Activated naive CD4-positive, alpha-beta T cell treated with anti-CD3 and anti-CD28 coated beads for 36 hours (primary cell): ENCODE results near the gene CACNA1F. TPM values are rescaled to one million over a fixed set of nuclear protein-coding genes. Genes with fewer than 3 reads are reported as not detected.

Experiments used
- total RNA-seq, 2 experiments: library from RNA; stranded (reverse); gene quantifications; one replicate each; pipeline ENCODE4 v1.2.3, GENCODE V29; 2021

The CACNA1F gene
- total RNA-seq, 2 experiments from 2014 or later = 0.62 to 1.0 TPM

Other genes with a start within 250 kb of the CACNA1F start
- gene GRIPAP1, start 231.1 kb downstream of the CACNA1F start, total RNA-seq = 10 to 100 TPM; 64.8 to 73.1 TPM
- gene TFE3, start 190.0 kb downstream of the CACNA1F start, total RNA-seq = 10 to 100 TPM; 34.7 to 35.5 TPM
- 1 to 10 TPM; 2.1 to 2.2 TPM for gene CCDC120, start 174.3 kb downstream of the CACNA1F start, total RNA-seq
- gene PRAF2, start 159.3 kb downstream of the CACNA1F start, total RNA-seq = 10 to 100 TPM; 14.5 to 14.8 TPM
- 10 to 100 TPM; 17.9 to 22.5 TPM for gene WDR45, start 153.5 kb downstream of the CACNA1F start, total RNA-seq
- gene GPKOW, start 109.6 kb downstream of the CACNA1F start, total RNA-seq = 10 to 100 TPM; 18.6 to 19.9 TPM
- gene MAGIX, start 70.6 kb downstream of the CACNA1F start, total RNA-seq = under 1 TPM; 0.25 to 0.26 TPM
- gene PLP2, start 61.4 kb downstream of the CACNA1F start, total RNA-seq = 100 to 1,000 TPM; 143 to 145 TPM
- gene PRICKLE3, start 47.0 kb downstream of the CACNA1F start, total RNA-seq = 1 to 10 TPM; 9.2 to 9.3 TPM
- gene SYP, start 33.1 kb downstream of the CACNA1F start, total RNA-seq = 1 to 10 TPM; 2.5 to 2.6 TPM
- gene CCDC22, start 2.1 kb upstream of the CACNA1F start, total RNA-seq = 10 to 100 TPM; 16.4 to 18.5 TPM
- 1 to 10 TPM; 7.1 to 7.5 TPM for gene FOXP3, start 31.4 kb upstream of the CACNA1F start, total RNA-seq
- gene PPP1R3F, start 36.5 kb upstream of the CACNA1F start, total RNA-seq = 1 to 10 TPM; 2.4 to 3.4 TPM
- gene GAGE10, start 70.3 kb upstream of the CACNA1F start, total RNA-seq = not detected
- not detected for gene GAGE12J, start 88.7 kb upstream of the CACNA1F start, total RNA-seq
- not detected for gene GAGE13, start 98.2 kb upstream of the CACNA1F start, total RNA-seq